Epithelial cell of proximal tubule (primary cell): ENCODE results near the gene SCGB1D2. TPM values are rescaled to one million over a fixed set of nuclear protein-coding genes. Genes with fewer than 3 reads are reported as not detected.
"Not testable (repeated sequence)": the region's sequence is repeated elsewhere in the genome, so short reads cannot be mapped to it uniquely, and the experiment has no call there.

Experiments
- DNase-seq: peaks from one replicate; pipeline ENCODE4 v3.0.0-alpha.2; 2011; ENCODE audit warnings: low read depth
- H3K4me3 ChIP-seq: 2 replicates; pipeline ENCODE4 v1.5.1; 2011; ENCODE audit warnings: low read depth, mild to moderate bottlenecking, low read length
- CTCF ChIP-seq: conservative IDR thresholded peaks from 2 replicates; pipeline ENCODE4 v1.5.1; 2012; ENCODE audit warnings: low read depth, mild to moderate bottlenecking, low read length
- total RNA-seq: library from RNA; depleted of rRNA; stranded (reverse); fragments of >200 nt; gene quantifications from 2 replicates; pipeline ENCODE4 v1.2.3, GENCODE V29; 2015

The SCGB1D2 gene, protein sequence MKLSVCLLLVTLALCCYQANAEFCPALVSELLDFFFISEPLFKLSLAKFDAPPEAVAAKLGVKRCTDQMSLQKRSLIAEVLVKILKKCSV
- total RNA-seq: not detected in 2 replicates

DNA sequence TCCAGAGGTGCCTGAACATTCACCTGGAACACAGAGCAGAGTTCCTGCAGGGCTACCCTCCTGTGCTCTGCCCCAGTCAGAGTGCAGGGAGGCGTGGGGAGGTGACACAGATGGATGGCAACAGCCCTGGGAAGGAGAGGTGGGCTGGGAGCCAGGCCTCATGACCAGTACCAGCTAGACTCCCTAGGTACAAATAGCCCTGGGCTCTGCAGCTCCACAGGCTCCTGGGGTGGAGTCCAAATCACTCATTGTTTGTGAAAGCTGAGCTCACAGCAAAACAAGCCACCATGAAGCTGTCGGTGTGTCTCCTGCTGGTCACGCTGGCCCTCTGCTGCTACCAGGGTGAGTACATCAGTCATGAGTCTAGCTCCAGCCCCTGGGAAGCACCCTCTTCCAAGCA lies at the start of gene SCGB1D2:
Gene SCGB1D2 (plus strand): TSS at position 219 of the 400 bp plus-strand sequence. CDS start 69 bp downstream, at position 288.
- DNase-seq: peak; percentile 55
- TF ChIP-seq CTCF: peak; percentile 13
- no peak within 1 kb of the TSS for H3K4me3 ChIP-seq

DNA sequence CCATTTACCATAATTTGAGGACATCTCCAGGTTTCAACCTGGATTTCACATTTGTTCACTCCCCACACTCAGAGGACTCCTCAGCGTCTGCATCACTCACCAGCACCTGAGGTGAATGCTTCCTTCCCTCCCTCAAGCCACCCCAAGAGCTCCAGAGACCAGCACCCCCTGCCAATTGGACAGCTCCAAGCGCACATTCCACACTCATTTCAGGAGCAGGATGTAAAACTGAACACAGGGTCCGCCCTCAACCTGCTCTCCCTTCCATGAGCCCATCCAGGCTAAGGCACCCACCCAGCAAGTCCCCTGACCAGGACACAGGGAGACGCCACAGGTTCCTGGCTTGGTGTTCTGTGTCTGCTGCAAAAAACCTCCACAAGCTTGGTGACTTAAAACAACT lies 48.1 kb upstream of the SCGB1D2 start:
- H3K4me3 ChIP-seq: no peak overlapping the region
- TF ChIP-seq CTCF: no peak
- no peak for DNase-seq

GRCh38 chr11:62195010-62195409 lies 47.0 kb upstream of the SCGB1D2 start:
- DNase-seq, H3K4me3 ChIP-seq: not testable (repeated sequence)

GRCh38 chr11:62195945-62196344 lies 46.1 kb upstream of the SCGB1D2 start:
- no peak for TF ChIP-seq CTCF
- no peak overlapping the region for H3K4me3 ChIP-seq
- no peak for DNase-seq

- not testable (repeated sequence) for DNase-seq, H3K4me3 ChIP-seq
Measured at GRCh38 chr11:62197400-62197799, 44.6 kb upstream of the SCGB1D2 start.

DNA sequence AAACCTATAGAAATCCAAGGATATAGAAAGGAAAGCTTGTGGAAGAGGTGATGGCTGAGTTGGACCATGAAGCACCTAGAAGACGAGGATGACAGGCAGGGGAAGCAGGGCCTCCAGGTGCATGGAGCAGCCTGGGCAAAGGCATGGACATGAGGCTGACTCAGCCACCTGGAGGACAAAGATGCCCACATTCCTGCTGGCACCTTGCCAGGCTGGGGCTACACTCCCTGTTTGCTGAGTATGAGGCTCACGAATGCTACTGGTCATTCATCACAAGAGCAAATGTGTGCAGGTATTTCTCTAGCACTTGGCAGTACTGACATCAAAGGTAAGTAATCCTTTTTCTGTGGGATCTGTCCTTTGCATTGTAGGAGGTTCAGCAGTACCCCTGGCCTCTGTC lies 40.7 kb upstream of the SCGB1D2 start:
- no peak for TF ChIP-seq CTCF
- H3K4me3 ChIP-seq: no peak overlapping the region
- DNase-seq: no peak

GRCh38 chr11:62202910-62203309 lies 39.1 kb upstream of the SCGB1D2 start:
- TF ChIP-seq CTCF: no peak
- no peak for DNase-seq
- no peak overlapping the region for H3K4me3 ChIP-seq

DNA sequence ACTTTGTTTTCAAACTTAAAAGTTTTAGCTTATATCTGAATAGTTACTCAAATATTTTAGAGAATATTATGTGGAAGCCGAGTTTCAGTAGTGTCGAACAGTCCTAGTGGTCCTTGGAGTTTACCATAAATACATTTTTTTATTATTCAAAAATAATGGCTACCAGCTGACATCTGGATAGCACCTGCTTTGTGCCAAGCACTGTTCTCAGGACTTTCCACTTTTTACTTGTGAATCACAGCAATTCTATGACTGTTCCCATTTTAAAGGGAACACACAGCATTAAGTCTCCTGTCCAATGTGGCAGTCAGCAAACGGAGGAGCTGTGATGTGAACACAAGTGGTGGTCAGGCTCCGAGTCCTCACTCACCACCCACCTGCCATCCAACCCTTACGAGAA lies 37.6 kb upstream of the SCGB1D2 start:
- no peak for TF ChIP-seq CTCF
- no peak overlapping the region for H3K4me3 ChIP-seq
- DNase-seq: no peak
